Stimulated activated CD4-positive, alpha-beta T cell treated with anti-CD3 and anti-CD28 coated beads, Interleukin-4, amount 100 ng/mL, for 1 hour (primary cell): Measurements from ENCODE around the gene EDEM2.
"Not testable (repeated sequence)": the region's sequence is repeated elsewhere in the genome, so short reads cannot be mapped to it uniquely, and the experiment has no call there.

Source experiments
- DNase-seq: peaks from one replicate; pipeline ENCODE4 v3.0.0-alpha.2; 2020

Gene EDEM2

GRCh38 chr20:35168701-35169409 is 21.7 kb upstream of the EDEM2 start:
- not testable (repeated sequence) for DNase-seq

GRCh38 chr20:35167787-35168186 is 20.7 kb upstream of the EDEM2 start:
- DNase-seq, result no peak

GRCh38 chr20:35166242-35166830 is 19.2 kb upstream of the EDEM2 start:
- no peak for DNase-seq

GRCh38 chr20:35165221-35166185 is 18.4 kb upstream of the EDEM2 start:
- no peak for DNase-seq

- DNase-seq, result not testable (repeated sequence)
Measured at GRCh38 chr20:35164531-35164930, 17.4 kb upstream of the EDEM2 start.

- not testable (repeated sequence) for DNase-seq
Measured at GRCh38 chr20:35160341-35160740, 13.2 kb upstream of the EDEM2 start.

- DNase-seq, result no peak
Measured at GRCh38 chr20:35156978-35157377, 9.8 kb upstream of the EDEM2 start.

- DNase-seq, result no peak
Measured at GRCh38 chr20:35155936-35156335, 8.8 kb upstream of the EDEM2 start.

GRCh38 chr20:35151736-35152135 is 4.6 kb upstream of the EDEM2 start:
- no peak for DNase-seq

GRCh38 chr20:35150846-35151579 is 3.9 kb upstream of the EDEM2 start:
- no peak for DNase-seq

GRCh38 chr20:35147575-35148071 is 487 bp upstream of the EDEM2 start:
- DNase-seq, result peak; percentile 13

GRCh38 chr20:35146299-35146919 is 727 bp downstream of the EDEM2 start:
- peak; percentile 23 for DNase-seq

- no peak for DNase-seq
Measured at GRCh38 chr20:35145141-35145564, 2.0 kb downstream of the EDEM2 start.

- no peak for DNase-seq
Measured at GRCh38 chr20:35144694-35145093, 2.4 kb downstream of the EDEM2 start.

- no peak for DNase-seq
Measured at GRCh38 chr20:35135867-35136586, 11.1 kb downstream of the EDEM2 start.

- no peak for DNase-seq
Measured at GRCh38 chr20:35134880-35135279, 12.3 kb downstream of the EDEM2 start.

- no peak for DNase-seq
Measured at GRCh38 chr20:35134472-35134871, 12.7 kb downstream of the EDEM2 start.

- no peak for DNase-seq
Measured at GRCh38 chr20:35133735-35134134, 13.4 kb downstream of the EDEM2 start.

GRCh38 chr20:35133031-35133430 is 14.1 kb downstream of the EDEM2 start:
- DNase-seq, result no peak

- DNase-seq, result no peak
Measured at GRCh38 chr20:35131934-35132333, 15.2 kb downstream of the EDEM2 start.

- no peak for DNase-seq
Measured at GRCh38 chr20:35129647-35130069, 17.5 kb downstream of the EDEM2 start.
